Measurements from ENCODE around the gene U2AF1L4.

U2AF1L4 gene

GRCh38 chr19:35704218-35704617 is 41.0 kb downstream of the U2AF1L4 start, which contains the start of gene ZBTB32:
Gene ZBTB32, plus strand, starts transcription at chr19:35704558. Its CDS starts 10,069 bp downstream, at chr19:35714627.
- no peak for TF ChIP-seq ZNF70 (CRISPR knock-in tag; IDR thresholded peaks at IDR 0.05)
- TF ChIP-seq GLIS3 (CRISPR knock-in tag; IDR thresholded peaks at IDR 0.05), result no peak
- TF ChIP-seq ZFP3 (CRISPR knock-in tag; IDR thresholded peaks at IDR 0.05), result no peak
- TF ChIP-seq RARB (CRISPR knock-in tag; IDR thresholded peaks at IDR 0.05), result no peak
- TF ChIP-seq TSHZ2 (CRISPR knock-in tag; IDR thresholded peaks at IDR 0.05), result no peak
- TF ChIP-seq ZNF8 (CRISPR knock-in tag; IDR thresholded peaks at IDR 0.05), result no peak
- TF ChIP-seq OSR1 (CRISPR knock-in tag; IDR thresholded peaks at IDR 0.05), result no peak
- no peak for TF ChIP-seq ISL1 (CRISPR knock-in tag; IDR thresholded peaks at IDR 0.05)
- no peak for TF ChIP-seq CREB5 (CRISPR knock-in tag; IDR thresholded peaks at IDR 0.05; ENCODE audit: low read depth)
- no peak for TF ChIP-seq ZNF565 (CRISPR knock-in tag; conservative IDR thresholded peaks at IDR 0.05; ENCODE audit: low read depth)
- no peak for TF ChIP-seq CSDC2 (CRISPR knock-in tag; IDR thresholded peaks at IDR 0.05)
- ATAC-seq, result peak; percentile 48

- no peak for ATAC-seq
- TF ChIP-seq TSHZ2 (CRISPR knock-in tag; IDR thresholded peaks at IDR 0.05), result no peak
- no peak for TF ChIP-seq ZNF70 (CRISPR knock-in tag; IDR thresholded peaks at IDR 0.05)
- no peak for TF ChIP-seq GLIS3 (CRISPR knock-in tag; IDR thresholded peaks at IDR 0.05)
- TF ChIP-seq PATZ1 (CRISPR knock-in tag; IDR thresholded peaks at IDR 0.05; ENCODE audit: borderline replicate concordance), result no peak
- TF ChIP-seq ZFP30 (CRISPR knock-in tag; IDR thresholded peaks at IDR 0.05), result no peak
- no peak for TF ChIP-seq RARB (CRISPR knock-in tag; IDR thresholded peaks at IDR 0.05)
- no peak for TF ChIP-seq ZC3H10 (CRISPR knock-in tag; IDR thresholded peaks at IDR 0.05)
- TF ChIP-seq ARNTL (CRISPR knock-in tag; IDR thresholded peaks at IDR 0.05; ENCODE audit: borderline replicate concordance, low read depth), result no peak
- no peak for TF ChIP-seq ZNF565 (CRISPR knock-in tag; conservative IDR thresholded peaks at IDR 0.05; ENCODE audit: low read depth)
- no peak for TF ChIP-seq BACH2 (CRISPR knock-in tag; IDR thresholded peaks at IDR 0.05; ENCODE audit: borderline replicate concordance)
Observed at GRCh38 chr19:35703343-35703742, 41.9 kb downstream of the U2AF1L4 start.

GRCh38 chr19:35702223-35703012 is 42.8 kb downstream of the U2AF1L4 start:
- TF ChIP-seq BACH2 (CRISPR knock-in tag; IDR thresholded peaks at IDR 0.05; ENCODE audit: borderline replicate concordance), result no peak
- TF ChIP-seq RARB (CRISPR knock-in tag; IDR thresholded peaks at IDR 0.05), result no peak
- no peak for TF ChIP-seq ZNF565 (CRISPR knock-in tag; conservative IDR thresholded peaks at IDR 0.05; ENCODE audit: low read depth)
- 0 out of 2 replicates have a peak, but pooled peaks have one; percentile 11 for TF ChIP-seq TCF4 (CRISPR knock-in tag; IDR thresholded peaks at IDR 0.05; ENCODE audit: borderline replicate concordance)
- peak; percentile 100 for ATAC-seq

- no peak for ATAC-seq
- TF ChIP-seq TOX (CRISPR knock-in tag; IDR thresholded peaks at IDR 0.05; ENCODE audit: borderline replicate concordance) (no peak), BACH2 (CRISPR knock-in tag; IDR thresholded peaks at IDR 0.05; ENCODE audit: borderline replicate concordance) (no peak), ZNF565 (CRISPR knock-in tag; conservative IDR thresholded peaks at IDR 0.05; ENCODE audit: low read depth) (no peak), ZFP3 (CRISPR knock-in tag; IDR thresholded peaks at IDR 0.05) (no peak), ZNF70 (CRISPR knock-in tag; IDR thresholded peaks at IDR 0.05) (no peak)
Observed at GRCh38 chr19:35696835-35697234, 48.4 kb downstream of the U2AF1L4 start.
